Activated CD4-positive, alpha-beta T cell treated with anti-CD3 and anti-CD28 coated beads, Interleukin-2, amount 50 U/mL, for 1 hour (primary cell): ENCODE results near the gene HOXA1.

Experiments
- DNase-seq: peaks from one replicate; pipeline ENCODE4 v3.0.0-alpha.2; 2020

The HOXA1 gene

GRCh38 chr7:27130540-27131389 lies 35.0 kb upstream of the HOXA1 start, which contains the start of gene HOXA4:
Gene HOXA4, minus strand, starts transcription at chr7:27130757. Its CDS starts 24 bp downstream, at chr7:27130733.
- DNase-seq = peak; percentile 76

- DNase-seq = no peak
Measured at GRCh38 chr7:27129729-27130539, 34.1 kb upstream of the HOXA1 start.

- no peak for DNase-seq
Measured at GRCh38 chr7:27128776-27129728, 33.3 kb upstream of the HOXA1 start.

GRCh38 chr7:27128034-27128433 lies 32.2 kb upstream of the HOXA1 start:
- no peak for DNase-seq

- no peak for DNase-seq
Measured at GRCh38 chr7:27126596-27127327, 31.0 kb upstream of the HOXA1 start.

- DNase-seq = no peak
Measured at GRCh38 chr7:27125986-27126394, 30.2 kb upstream of the HOXA1 start.

GRCh38 chr7:27124902-27125689 lies 29.3 kb upstream of the HOXA1 start:
- DNase-seq = no peak

- no peak for DNase-seq
Measured at GRCh38 chr7:27124096-27124901, 28.5 kb upstream of the HOXA1 start.

GRCh38 chr7:27123477-27124053 lies 27.8 kb upstream of the HOXA1 start:
- DNase-seq = no peak

GRCh38 chr7:27123007-27123476 lies 27.2 kb upstream of the HOXA1 start:
- DNase-seq = no peak

- DNase-seq = no peak
Measured at GRCh38 chr7:27122077-27122910, 26.5 kb upstream of the HOXA1 start.

- DNase-seq = no peak
Measured at GRCh38 chr7:27121684-27122076, 25.9 kb upstream of the HOXA1 start.

GRCh38 chr7:27119412-27119911 lies 23.7 kb upstream of the HOXA1 start:
- DNase-seq = no peak

GRCh38 chr7:27118580-27118979 lies 22.8 kb upstream of the HOXA1 start:
- no peak for DNase-seq

GRCh38 chr7:27117887-27118491 lies 22.2 kb upstream of the HOXA1 start:
- DNase-seq = no peak

GRCh38 chr7:27116962-27117886 lies 21.4 kb upstream of the HOXA1 start:
- DNase-seq = no peak
